HL-60/S4 treated with retinoic acid at 250 ng/mL for 4 days and 3 days (cell line): ENCODE measurements around the gene S100P.
"Not testable (repeated sequence)": the region's sequence is repeated elsewhere in the genome, so short reads cannot be mapped to it uniquely, and the experiment has no call there.

Experiments
- in situ Hi-C: fragments of 300-500 bp; cut with MboI; formaldehyde crosslinking; loops from 2 replicates; pipeline ENCODE4 v1.7.0; 2022; ENCODE audit warnings: low sequenced_read_pairs

S100P gene

DNA sequence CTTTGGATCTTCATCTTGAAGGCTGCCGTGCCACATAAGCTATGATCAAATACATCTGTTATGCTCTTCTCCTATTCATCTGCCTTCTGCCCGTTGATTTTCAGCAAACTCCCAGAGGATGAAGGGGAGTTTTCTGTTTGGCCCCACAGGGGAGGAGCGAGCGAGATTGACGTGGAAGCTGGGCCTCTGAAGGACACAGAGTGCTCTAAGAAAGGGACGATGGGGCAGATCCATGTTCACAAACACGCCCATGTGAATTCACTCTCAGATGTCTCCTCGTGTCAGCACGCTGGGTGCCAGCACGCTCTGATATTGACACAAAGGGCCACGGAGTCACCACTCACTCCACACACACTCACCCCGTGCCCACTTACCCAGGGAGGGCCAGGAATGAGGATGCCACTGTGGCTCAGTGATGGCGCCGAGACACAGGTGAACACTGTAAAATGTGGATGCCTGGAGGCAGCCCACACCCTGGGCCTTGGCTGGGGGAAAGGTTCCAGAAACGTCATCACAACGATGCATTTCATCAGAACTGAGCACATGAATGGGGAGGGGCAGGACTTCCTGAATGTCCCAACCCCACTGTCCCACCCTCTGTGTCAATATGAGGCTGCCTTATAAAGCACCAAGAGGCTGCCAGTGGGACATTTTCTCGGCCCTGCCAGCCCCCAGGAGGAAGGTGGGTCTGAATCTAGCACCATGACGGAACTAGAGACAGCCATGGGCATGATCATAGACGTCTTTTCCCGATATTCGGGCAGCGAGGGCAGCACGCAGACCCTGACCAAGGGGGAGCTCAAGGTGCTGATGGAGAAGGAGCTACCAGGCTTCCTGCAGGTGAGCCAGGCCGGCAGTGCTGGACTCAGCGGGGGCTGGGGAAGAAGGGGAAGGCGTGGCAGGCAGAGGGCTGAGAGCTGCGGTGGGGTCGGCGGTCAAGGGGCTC lies at the start of gene S100P:
Gene S100P (plus strand): TSS at position 648 of the 946 bp plus-strand sequence. CDS start 55 bp downstream, at position 703.
- in situ Hi-C loops = no loop called here

DNA sequence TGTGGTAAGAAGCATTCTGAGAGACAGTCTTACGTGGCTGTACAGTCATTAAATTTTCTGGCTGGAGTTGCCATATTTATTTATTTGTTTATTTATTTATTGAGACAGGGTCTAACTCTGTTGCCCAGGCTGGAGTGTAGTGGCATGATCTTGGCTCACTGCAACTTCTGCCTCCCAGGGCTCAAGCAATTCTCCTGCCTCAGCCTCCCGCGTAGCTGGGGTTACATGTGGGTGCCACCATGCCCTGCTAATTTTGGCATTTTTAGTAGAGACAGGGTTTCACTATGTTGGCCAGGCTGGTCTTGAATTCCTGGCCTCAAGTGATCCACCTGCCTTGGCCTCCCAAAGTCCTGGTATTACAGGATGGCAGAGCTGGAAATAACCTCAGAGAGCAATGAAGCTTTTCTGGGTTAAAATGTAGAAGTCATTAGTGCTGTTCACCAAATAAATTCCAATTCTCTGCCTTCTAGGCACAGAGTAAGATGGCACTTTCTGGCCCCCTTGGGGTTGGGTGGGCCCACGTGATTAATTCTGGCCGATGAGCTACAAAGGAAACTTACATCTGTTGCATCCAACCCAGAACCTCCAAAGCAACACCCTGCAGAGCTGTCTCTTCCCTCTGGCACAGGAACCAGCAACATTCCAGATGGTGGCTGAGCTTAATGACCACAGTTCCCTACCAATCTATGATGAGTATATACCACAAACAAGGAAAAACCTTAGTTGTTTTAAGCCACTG lies 48.7 kb upstream of the S100P start:
- in situ Hi-C loops = no loop called here

DNA sequence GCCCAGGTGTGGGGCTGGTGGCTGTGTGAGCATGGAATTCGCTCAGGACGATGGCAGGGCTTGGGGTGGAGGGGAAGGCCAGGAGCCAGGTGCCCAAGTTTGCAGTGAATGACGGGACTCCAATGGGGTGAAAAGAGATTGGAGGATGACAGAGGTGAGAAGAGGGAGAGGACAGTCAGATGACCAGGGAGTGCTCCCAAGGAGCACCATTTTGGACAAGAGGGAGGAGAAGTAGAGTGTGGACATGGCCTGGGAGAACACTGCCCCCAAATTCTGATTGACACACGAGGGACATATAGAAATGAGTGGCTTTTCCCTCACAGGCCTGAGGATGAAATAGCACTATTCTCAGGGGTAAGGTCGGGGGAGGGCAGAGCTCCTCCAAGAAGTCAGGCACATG lies 46.5 kb upstream of the S100P start:
- in situ Hi-C loops = no loop called here

DNA sequence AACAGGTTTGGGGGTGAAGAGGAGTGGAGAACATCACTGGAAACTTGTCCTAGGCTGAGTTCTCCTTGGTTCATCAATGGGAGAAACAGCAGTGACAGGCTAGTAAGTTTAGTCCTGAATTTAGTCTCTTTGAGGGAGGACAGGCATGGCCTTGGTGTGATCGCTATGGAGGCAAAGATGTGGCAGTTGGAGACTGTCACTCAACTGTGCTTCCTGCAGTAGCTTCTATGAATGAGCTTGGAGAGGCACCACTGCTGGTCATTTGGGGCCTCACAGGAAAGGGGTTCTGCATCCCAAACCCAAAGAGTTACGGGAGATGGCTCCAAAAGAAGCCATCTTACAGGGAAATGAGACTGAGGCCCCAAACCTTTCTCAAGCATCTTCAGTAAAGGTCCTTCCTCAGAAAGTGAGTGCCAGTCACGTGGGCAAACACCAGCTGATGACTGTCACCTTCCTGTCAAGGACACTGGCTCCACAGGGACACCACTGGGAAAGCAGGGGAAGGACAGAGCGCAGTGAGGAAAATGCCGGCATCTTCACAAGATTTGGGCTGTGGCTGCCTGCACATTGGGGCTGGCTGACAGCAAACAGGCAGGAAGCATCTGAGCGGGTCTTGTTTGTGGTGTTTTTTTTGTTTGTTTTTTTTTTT lies 46.0 kb upstream of the S100P start:
- in situ Hi-C loops = no loop called here

DNA sequence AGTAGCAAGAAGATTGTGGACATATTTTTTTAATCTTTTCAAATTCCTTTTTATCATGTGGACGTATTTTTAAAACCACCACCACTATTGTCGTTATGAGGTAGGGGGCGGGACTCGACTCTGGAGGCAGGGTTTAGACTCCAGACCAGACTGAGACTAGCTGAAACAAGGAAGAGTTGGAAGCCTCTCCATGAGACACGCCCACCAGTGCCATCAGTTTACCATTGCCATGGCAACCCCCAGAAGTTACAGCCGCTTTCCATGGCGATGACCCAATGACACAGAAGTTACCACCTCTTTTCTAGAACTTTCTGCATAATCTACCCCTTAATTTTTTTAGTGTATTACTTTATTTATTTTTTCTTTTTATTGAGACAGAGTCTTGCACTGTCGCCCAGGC lies 44.5 kb upstream of the S100P start:
- in situ Hi-C loops = no loop called here

DNA sequence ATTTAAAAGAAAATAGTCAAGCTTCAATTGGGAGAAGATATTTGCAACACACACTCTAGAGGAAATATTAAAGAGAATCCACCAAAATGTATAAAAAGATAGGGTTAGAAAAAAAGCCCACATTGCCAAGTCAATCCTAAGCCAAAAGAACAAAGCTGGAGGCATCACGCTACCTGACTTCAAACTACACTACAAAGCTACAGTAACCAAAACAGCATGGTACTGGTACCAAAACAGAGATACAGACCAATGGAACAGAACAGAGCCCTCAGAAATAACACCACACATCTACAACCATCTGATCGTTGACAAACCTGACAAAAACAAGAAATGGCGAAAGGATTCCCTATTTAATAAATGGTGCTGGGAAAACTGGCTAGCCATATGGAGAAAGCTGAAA lies 39.5 kb upstream of the S100P start:
- in situ Hi-C loops = not testable (repeated sequence)

DNA sequence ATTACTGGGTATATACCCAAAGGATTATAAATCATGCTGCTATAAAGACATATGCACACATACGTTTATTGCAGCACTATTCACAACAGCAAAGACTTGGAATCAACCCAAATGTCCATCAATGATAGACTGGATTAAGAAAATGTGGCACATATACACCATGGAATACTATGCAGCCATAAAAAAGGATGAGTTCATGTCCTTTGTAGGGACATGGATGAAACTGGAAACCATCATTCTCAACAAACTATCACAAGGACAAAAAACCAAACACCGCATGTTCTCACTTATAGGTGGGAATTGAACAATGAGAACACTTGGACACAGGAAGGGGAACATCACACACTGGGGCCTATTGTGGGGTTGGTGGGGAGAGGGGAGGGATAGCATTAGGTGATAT lies 38.4 kb upstream of the S100P start:
- in situ Hi-C loops = not testable (repeated sequence)

DNA sequence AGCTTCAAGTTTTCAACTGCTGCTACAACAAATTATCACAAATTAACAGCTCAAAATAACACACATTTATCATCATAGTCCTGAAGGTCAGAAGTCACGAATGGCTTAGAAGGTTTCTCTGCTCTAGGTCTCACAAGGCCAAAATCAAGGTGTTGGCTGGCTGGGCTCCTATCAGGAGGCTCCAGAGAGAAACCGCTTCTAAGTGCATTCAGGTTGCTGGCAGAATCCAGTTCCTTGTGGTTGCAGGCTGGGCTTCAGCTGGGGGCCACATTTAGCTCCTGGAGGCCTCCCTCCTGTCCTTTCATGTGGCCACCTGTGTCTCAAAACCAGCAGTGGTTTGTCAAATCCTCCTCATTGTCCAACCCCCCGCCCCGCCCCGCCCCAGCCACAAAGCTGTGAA lies 37.8 kb upstream of the S100P start:
- in situ Hi-C loops = no loop called here

DNA sequence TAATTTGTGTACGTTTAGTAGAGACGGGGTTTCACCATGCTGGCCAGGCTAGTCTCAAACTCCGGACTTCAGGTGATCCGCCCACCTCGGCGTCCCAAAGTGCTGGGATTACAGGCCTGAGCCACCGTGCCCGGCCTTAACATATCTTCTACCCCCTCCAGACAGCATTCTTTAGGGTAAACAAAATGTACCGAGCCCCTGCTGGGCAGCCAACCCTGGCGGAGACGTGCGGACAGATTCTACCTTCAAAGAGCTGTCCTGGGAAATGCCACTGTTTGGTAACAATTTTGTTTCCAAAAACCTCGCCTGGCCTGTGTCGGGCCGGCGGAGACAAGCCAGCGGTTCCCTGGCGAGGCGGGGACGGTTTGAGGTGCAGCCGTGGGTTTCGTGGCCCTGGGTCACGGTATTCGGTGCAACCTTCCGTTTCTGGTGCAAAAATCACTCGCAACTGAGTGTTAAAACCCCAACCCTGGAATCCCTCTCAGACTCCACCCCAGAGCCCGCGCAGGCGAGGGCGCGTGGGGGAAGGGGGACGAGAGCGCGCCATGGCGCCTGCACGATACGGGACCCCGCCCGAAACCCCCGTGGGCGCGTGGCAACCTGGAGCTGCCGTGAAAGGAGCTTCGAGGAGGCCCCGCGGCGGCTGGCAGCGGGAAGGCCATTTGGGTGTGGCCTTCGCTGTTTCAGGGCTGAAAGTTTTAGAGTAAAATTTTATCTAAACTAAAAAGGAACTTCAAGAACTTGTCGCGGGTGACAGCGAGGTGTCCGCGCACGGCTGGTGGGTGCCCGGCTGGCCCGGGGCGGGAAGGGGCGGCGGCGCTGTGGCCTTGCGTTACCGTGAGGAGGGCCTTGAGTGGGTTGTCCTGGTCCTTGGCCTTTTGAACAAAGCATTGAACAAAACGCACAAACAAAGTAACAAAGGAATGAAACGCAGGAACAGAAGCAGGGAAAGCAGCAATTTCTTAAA lies 36.2 kb upstream of the S100P start:
- in situ Hi-C loops = no loop called here

DNA sequence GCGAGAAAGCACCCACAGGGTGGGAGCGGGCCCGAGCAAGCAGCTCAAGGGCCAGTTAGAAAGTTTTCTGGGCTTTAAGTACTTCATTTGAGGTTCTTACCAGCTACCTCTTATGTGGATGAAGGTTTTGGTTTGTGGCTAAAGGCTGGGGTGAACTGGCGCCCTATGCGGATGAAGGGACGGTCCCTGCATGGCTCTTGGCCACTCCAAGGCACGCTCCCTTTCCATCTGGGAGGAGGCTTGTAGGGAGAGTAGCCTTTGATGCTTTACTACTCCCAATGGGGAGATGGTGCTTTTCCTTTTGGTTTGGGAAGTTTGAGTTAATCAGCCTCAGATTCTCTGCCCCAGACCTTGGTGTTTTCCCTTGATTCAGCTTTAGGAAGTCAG lies 35.5 kb upstream of the S100P start:
- in situ Hi-C loops = no loop called here

DNA sequence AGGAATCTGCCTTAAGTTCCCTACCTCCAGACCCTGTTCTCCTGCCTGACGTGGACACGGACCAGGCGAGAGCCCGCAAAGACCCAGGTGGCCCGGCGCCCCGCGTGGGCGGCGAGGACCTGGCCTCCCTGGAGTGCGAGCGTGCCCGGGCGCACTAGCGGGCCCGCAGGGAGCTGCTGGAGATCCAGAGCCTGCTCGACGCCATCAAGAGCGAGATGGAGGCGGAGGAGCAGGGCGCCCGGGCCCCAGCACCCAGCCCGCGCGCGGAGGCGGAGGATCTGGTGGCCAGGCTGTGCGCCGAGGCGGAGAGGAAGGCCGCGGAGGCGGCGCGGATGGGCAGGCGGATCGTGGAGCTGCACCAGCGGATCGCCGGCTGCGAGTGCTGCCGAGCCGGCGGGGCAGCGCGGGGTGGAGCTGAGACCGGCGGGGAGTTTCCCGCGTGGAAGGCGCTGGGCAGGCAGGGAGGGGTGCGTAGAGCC lies 35.0 kb upstream of the S100P start:
- in situ Hi-C loops = no loop called here

DNA sequence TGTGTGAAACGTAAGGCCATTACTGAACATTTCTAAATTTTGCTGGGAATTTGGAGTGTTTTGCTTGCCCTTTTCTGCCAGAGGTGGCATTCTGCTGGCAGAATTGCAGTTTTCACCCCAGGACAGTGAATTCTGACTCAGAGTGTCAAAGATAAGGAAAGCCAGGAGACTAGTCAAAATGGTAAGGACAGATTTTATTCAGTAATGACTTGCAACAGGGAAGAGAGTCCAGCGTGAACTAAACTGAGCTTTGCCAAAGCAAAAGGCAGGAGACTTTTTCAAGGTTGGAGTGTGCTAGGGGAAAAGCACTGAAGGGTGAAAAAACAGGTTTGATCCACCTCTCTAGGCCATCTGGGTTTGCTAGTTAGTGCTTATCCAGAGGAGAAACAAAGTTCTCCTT lies 33.8 kb upstream of the S100P start:
- in situ Hi-C loops = no loop called here

DNA sequence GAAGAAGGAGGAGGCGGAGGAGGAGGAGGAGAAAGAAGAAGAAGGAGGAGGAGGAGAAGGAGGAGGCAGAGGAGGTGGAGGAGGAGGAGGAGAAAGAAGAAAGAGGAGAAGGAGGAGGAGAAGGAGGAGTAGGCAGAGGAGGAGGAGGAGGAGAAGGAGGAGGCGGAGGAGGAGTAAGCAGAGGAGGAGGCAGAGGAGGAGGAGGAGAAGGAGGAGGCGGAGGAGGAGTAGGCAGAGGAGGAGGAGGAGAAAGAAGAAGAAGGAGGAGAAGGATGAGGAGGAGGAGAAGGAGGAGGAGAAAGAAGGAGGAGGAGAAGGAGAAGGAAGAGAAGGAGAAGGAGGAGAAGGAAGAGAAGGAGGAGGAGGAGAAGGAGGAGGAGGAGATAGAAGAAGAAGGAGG lies 33.2 kb upstream of the S100P start:
- in situ Hi-C loops = no loop called here

DNA sequence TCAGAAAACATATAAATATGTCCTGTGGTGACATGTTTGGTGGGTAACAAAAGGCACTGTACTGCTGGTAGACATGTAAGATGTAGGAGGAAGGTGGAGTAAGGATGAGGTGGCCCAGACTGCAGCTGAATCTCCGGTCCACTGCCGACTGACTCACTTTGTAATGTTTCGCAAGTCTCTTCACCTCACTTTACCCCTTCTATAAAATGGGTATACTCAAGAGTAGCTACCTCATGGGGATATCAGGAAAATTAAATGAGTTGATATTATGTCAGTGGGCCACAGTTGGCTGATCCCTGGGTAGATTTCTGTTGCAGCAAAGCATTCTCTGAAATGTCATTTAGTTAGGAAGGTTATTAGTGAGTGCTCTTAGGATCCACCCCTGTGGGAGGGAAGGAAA lies 31.1 kb upstream of the S100P start:
- in situ Hi-C loops = no loop called here

DNA sequence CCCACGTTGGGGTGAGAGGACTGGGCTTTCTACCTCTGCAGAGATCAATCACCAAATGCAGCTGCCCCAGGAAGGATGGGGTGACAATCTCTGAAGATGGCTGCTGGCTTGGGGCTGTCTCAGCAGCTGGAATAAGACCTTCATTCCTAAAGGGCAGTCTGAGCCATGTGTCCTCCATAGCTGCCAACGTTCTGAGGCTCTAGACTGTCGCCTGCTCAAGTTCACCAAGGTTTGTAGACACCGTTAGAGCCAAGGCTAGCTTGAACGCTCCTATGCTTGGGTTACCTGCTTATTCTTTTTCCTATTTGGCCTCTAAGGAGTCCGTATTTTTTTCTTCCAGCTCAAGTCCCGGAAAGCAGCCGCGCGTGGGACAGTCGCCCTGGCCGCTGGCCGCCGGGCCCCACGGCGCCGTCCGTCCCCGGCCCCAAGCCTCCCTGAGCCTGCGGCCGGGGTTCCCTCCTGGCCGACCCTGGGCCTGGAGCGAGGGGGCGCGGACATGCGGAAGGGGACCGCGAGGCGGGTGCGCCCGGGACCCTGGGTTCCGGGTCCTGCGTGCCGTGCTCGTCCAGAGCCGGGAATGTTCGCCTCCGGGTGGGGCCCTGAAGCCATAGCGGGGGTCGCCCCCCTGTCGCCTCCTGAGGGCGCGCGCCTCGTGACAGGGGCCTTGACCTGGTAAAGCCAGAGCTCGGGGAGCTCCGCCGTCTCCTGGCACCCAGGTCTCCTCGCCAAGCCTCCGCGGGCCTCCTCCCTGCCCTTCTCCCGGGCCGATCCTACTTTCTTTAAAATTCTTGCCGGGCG lies 29.9 kb upstream of the S100P start:
- in situ Hi-C loops = no loop called here

DNA sequence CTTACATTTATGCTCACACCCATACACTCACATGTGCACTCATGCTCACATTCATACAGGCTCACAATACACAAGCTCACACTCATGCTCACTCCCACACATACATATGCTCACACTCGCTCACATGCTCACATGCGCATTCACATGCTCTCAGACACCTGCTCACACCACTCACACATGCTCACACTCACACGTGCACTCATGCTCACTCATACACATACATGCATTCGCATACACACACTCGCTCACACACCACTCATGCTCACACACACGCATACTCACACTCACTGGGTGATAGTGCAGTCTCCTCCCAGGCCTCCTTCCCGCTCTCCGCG lies 28.4 kb upstream of the S100P start:
- in situ Hi-C loops = no loop called here

DNA sequence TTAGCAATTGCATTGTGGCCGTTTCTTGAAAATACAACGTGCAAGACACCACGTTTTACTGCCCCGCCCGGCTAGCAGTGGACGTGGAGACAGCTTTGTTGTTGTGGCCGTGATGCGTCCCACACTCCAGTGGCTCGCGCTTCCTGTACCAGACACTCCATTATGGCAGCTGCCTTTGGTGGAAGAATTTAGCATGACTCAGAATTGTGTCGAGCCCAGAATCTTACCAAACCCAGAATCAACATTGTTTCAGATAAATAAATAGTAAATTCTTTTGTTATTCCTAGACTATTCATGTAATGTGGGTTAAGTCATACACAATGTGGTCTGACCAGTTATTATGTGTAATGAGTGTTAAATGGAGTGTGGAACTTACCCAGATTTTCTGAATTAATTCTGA lies 25.3 kb upstream of the S100P start:
- in situ Hi-C loops = no loop called here

DNA sequence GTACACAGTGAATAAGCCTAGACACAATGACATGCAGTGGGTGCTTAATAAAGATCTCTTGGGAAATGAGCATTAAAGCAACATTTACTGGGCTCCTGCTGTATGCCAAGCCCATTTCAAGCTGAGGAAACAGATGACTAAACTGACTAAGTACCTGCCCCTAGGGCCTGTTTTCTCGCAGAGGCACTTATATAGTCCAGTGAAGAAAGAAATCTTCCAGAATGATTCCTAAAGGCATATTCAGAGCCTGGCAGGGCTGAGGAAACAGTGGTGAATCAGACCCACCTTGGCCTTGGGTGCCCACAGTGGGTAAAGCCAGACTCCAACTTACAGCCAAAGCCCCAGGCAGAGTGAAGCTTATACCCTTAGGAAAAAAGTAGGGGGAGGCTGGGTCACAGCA lies 22.0 kb upstream of the S100P start:
- in situ Hi-C loops = no loop called here

DNA sequence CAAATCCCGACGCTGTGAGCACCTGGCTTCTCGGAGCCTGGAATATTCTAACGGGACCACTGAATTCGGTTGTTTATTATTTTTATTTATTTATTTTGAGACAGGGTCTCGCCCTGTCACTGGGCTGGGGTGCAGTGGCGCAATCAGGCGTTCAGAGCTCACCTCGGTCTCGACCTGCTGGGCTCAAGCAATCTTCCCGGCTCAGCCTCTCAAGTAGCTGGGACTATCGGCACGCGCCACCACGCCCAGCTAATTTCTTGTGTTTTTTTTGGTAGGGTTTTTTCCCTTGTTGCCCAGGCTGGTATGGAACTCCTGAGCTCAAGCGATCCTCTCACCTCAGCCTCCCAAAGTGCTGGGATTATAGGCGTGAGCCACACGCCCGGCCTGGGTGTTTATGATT lies 21.5 kb upstream of the S100P start:
- in situ Hi-C loops = no loop called here
